SK-N-SH treated with all-trans-retinoic acid at 6 μM for 48 hours (cell line): ENCODE measurements around the gene DHDDS.

Experiments used
- ATAC-seq: fragments of 200-7000 bp; cut with Tn5 transposase; 3 replicates; pipeline ENCODE4 v1.9.1; 2020; ENCODE audit warnings: mild to moderate bottlenecking, moderate library complexity
- ARNTL ChIP-seq: fragments of 450-650 bp; formaldehyde crosslinking; IDR thresholded peaks from 2 replicates; pipeline ENCODE4 v1.5.0; 2020; ENCODE audit warnings: low read depth, mild to moderate bottlenecking, moderate library complexity, borderline replicate concordance
- BACH2 ChIP-seq: fragments of 250-450 bp; sonication (Bioruptor Pico); IDR thresholded peaks from 2 replicates; pipeline ENCODE4 v1.9.0; 2021; ENCODE audit warnings: mild to moderate bottlenecking, borderline replicate concordance
- CREB5 ChIP-seq: fragments of 250-450 bp; sonication (Bioruptor Pico); IDR thresholded peaks from 2 replicates; pipeline ENCODE4 v1.5.1; 2020; ENCODE audit warnings: low read depth, mild to moderate bottlenecking, moderate library complexity
- CSDC2 ChIP-seq: fragments of 250-450 bp; sonication (Bioruptor Pico); IDR thresholded peaks from 2 replicates; pipeline ENCODE4 v1.5.0; 2020; ENCODE audit warnings: mild to moderate bottlenecking, moderate library complexity
- CSRNP3 ChIP-seq: fragments of 250-450 bp; sonication (Bioruptor Pico); IDR thresholded peaks from 2 replicates; pipeline ENCODE4 v1.5.1; 2021; ENCODE audit warnings: mild to moderate bottlenecking, moderate library complexity
- GLIS3 ChIP-seq: fragments of 250-450 bp; sonication (Bioruptor Pico); IDR thresholded peaks from 2 replicates; pipeline ENCODE4 v1.5.0; 2020; ENCODE audit warnings: mild to moderate bottlenecking, moderate library complexity
- OSR1 ChIP-seq: fragments of 250-450 bp; sonication (Bioruptor Pico); IDR thresholded peaks from 2 replicates; pipeline ENCODE4 v1.8.0; 2022; ENCODE audit warnings: moderate library complexity, mild to moderate bottlenecking, inconsistent platforms
- PATZ1 ChIP-seq: fragments of 250-450 bp; sonication (Bioruptor Pico); IDR thresholded peaks from 2 replicates; pipeline ENCODE4 v1.8.0; 2020; ENCODE audit warnings: mild to moderate bottlenecking, moderate library complexity, borderline replicate concordance
- PPARA ChIP-seq: fragments of 250-450 bp; sonication (Bioruptor Pico); IDR thresholded peaks from 2 replicates; pipeline ENCODE4 v1.5.0; 2020; ENCODE audit warnings: mild to moderate bottlenecking, borderline replicate concordance
- RARB ChIP-seq: fragments of 250-450 bp; sonication (Bioruptor Pico); IDR thresholded peaks from 2 replicates; pipeline ENCODE4 v1.8.0; 2021; ENCODE audit warnings: mild to moderate bottlenecking, moderate library complexity
- SNAI2 ChIP-seq: fragments of 250-450 bp; sonication (Bioruptor Pico); IDR thresholded peaks from 2 replicates; pipeline ENCODE4 v1.5.0; 2020; ENCODE audit warnings: mild to moderate bottlenecking, moderate library complexity
- TCF4 ChIP-seq: fragments of 250-450 bp; sonication (Bioruptor Pico); IDR thresholded peaks from 2 replicates; pipeline ENCODE4 v1.8.0; 2021; ENCODE audit warnings: mild to moderate bottlenecking, moderate library complexity, borderline replicate concordance
- TOX ChIP-seq: fragments of 250-450 bp; sonication (Bioruptor Pico); IDR thresholded peaks from 2 replicates; pipeline ENCODE4 v1.8.0; 2021; ENCODE audit warnings: mild to moderate bottlenecking, moderate library complexity, borderline replicate concordance
- TSHZ2 ChIP-seq: fragments of 250-450 bp; sonication (Bioruptor Pico); IDR thresholded peaks from 2 replicates; pipeline ENCODE4 v1.5.0; 2020; ENCODE audit warnings: mild to moderate bottlenecking, moderate library complexity
- ZC3H10 ChIP-seq: fragments of 250-450 bp; sonication (Bioruptor Pico); IDR thresholded peaks from 2 replicates; pipeline ENCODE4 v1.5.1; 2021; ENCODE audit warnings: mild to moderate bottlenecking, moderate library complexity
- ZFP3 ChIP-seq: fragments of 250-450 bp; sonication (Bioruptor Pico); IDR thresholded peaks from 2 replicates; pipeline ENCODE4 v1.5.0; 2020; ENCODE audit warnings: mild to moderate bottlenecking, moderate library complexity
- ZFP30 ChIP-seq: fragments of 450-650 bp; formaldehyde crosslinking; IDR thresholded peaks from 2 replicates; pipeline ENCODE4 v1.5.0; 2022; ENCODE audit warnings: mild to moderate bottlenecking, moderate library complexity
- ZNF70 ChIP-seq: fragments of 450-650 bp; formaldehyde crosslinking; IDR thresholded peaks from 2 replicates; pipeline ENCODE4 v1.5.0; 2020; ENCODE audit warnings: mild to moderate bottlenecking, moderate library complexity
- ZNF8 ChIP-seq: fragments of 450-650 bp; formaldehyde crosslinking; IDR thresholded peaks from 2 replicates; pipeline ENCODE4 v1.5.0; 2020; ENCODE audit warnings: mild to moderate bottlenecking, moderate library complexity

Gene DHDDS

GRCh38 chr1:26470878-26471497 lies 38.9 kb downstream of the DHDDS start:
- ATAC-seq, result no peak
- no peak for TF ChIP-seq PPARA (CRISPR knock-in tag)
- no peak for TF ChIP-seq ARNTL (CRISPR knock-in tag)
- TF ChIP-seq ZC3H10, result no peak
- no peak for TF ChIP-seq ZNF8
- no peak for TF ChIP-seq ZNF70 (CRISPR knock-in tag)
- TF ChIP-seq PATZ1 (CRISPR knock-in tag), result no peak
- no peak for TF ChIP-seq OSR1 (CRISPR knock-in tag)
- no peak for TF ChIP-seq CSRNP3 (CRISPR knock-in tag)
- no peak for TF ChIP-seq GLIS3 (CRISPR knock-in tag)
- no peak for TF ChIP-seq ZFP30
- TF ChIP-seq TCF4, result no peak
- TF ChIP-seq BACH2 (CRISPR knock-in tag), result no peak
- no peak for TF ChIP-seq SNAI2
- no peak for TF ChIP-seq TOX
- TF ChIP-seq RARB (CRISPR knock-in tag), result no peak
- TF ChIP-seq CSDC2 (CRISPR knock-in tag), result no peak
- no peak for TF ChIP-seq CREB5 (CRISPR knock-in tag)

- TF ChIP-seq TSHZ2 (CRISPR knock-in tag) (no peak), ZFP3 (CRISPR knock-in tag) (peak; percentile 84)
- peak; percentile 71 for ATAC-seq
Measured at GRCh38 chr1:26471498-26472319, 39.6 kb downstream of the DHDDS start.

GRCh38 chr1:26472320-26472900 lies 40.3 kb downstream of the DHDDS start, which contains the start of gene HMGN2:
HMGN2 (plus strand) TSS chr1:26472440; CDS start chr1:26472613, 173 bp downstream.
- peak; percentile 76 for ATAC-seq
- 0 out of 2 replicates have a peak, but pooled peaks have one; percentile 27 for TF ChIP-seq ZNF70 (CRISPR knock-in tag)
- no peak for TF ChIP-seq PPARA (CRISPR knock-in tag)
- TF ChIP-seq ZFP30, result no peak; the same call in 1 of the 2 replicates
- TF ChIP-seq TCF4, result no peak
- TF ChIP-seq GLIS3 (CRISPR knock-in tag), result no peak
- TF ChIP-seq, all 23 proteins: peak for 1
